Measurements from ENCODE around the gene GP1BB.

DNA sequence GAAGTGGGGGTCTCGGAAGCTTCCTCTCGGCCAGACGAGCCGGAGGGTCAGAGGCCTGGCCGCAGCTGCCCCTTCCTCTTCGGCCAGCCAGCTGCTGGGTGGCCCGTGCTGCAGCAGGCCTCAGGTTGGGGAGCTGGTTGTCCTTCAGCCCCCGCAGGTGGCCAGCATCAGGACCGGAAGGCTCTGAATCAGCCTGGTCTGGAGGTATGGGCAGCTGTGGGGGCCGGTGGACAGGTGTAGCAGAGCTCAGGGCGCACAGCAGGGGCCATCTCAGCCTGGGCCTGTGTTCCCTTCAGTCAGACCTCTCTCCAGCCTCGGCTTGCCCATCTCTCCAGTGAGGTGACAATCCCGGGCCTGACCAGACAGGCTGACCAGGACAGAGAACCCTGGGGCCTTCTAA, 23.4 kb downstream of the GP1BB start:
- no peak for TF ChIP-seq ZNF660 (CRISPR knock-in tag; IDR thresholded peaks at IDR 0.05; ENCODE audit: borderline replicate concordance, low read depth)
- no peak for TF ChIP-seq XRCC5 (optimal IDR thresholded peaks at IDR 0.05; ENCODE audit: low read length)
- TF ChIP-seq, protein P1, sequence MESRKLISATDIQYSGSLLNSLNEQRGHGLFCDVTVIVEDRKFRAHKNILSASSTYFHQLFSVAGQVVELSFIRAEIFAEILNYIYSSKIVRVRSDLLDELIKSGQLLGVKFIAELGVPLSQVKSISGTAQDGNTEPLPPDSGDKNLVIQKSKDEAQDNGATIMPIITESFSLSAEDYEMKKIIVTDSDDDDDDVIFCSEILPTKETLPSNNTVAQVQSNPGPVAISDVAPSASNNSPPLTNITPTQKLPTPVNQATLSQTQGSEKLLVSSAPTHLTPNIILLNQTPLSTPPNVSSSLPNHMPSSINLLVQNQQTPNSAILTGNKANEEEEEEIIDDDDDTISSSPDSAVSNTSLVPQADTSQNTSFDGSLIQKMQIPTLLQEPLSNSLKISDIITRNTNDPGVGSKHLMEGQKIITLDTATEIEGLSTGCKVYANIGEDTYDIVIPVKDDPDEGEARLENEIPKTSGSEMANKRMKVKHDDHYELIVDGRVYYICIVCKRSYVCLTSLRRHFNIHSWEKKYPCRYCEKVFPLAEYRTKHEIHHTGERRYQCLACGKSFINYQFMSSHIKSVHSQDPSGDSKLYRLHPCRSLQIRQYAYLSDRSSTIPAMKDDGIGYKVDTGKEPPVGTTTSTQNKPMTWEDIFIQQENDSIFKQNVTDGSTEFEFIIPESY (CRISPR knock-in tag; IDR thresholded peaks at IDR 0.05), result no peak
- TF ChIP-seq TOE1 (CRISPR knock-in tag; IDR thresholded peaks at IDR 0.05), result no peak
- TF ChIP-seq EP300 (IDR thresholded peaks at IDR 0.05; ENCODE audit: low read depth in 2 of 2, low read length in 2 of 2), result no peak
- TF ChIP-seq EP300 (CRISPR knock-in tag; IDR thresholded peaks at IDR 0.05; ENCODE audit: borderline replicate concordance), result no peak
- TF ChIP-seq, protein P2, sequence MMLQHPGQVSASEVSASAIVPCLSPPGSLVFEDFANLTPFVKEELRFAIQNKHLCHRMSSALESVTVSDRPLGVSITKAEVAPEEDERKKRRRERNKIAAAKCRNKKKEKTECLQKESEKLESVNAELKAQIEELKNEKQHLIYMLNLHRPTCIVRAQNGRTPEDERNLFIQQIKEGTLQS (CRISPR knock-in tag; IDR thresholded peaks at IDR 0.05), result no peak
- TF ChIP-seq, protein P3, sequence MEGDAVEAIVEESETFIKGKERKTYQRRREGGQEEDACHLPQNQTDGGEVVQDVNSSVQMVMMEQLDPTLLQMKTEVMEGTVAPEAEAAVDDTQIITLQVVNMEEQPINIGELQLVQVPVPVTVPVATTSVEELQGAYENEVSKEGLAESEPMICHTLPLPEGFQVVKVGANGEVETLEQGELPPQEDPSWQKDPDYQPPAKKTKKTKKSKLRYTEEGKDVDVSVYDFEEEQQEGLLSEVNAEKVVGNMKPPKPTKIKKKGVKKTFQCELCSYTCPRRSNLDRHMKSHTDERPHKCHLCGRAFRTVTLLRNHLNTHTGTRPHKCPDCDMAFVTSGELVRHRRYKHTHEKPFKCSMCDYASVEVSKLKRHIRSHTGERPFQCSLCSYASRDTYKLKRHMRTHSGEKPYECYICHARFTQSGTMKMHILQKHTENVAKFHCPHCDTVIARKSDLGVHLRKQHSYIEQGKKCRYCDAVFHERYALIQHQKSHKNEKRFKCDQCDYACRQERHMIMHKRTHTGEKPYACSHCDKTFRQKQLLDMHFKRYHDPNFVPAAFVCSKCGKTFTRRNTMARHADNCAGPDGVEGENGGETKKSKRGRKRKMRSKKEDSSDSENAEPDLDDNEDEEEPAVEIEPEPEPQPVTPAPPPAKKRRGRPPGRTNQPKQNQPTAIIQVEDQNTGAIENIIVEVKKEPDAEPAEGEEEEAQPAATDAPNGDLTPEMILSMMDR (CRISPR knock-in tag; IDR thresholded peaks at IDR 0.05), result no peak
- no peak for TF ChIP-seq ZNF264 (CRISPR knock-in tag; IDR thresholded peaks at IDR 0.05)
- TF ChIP-seq, protein P4, sequence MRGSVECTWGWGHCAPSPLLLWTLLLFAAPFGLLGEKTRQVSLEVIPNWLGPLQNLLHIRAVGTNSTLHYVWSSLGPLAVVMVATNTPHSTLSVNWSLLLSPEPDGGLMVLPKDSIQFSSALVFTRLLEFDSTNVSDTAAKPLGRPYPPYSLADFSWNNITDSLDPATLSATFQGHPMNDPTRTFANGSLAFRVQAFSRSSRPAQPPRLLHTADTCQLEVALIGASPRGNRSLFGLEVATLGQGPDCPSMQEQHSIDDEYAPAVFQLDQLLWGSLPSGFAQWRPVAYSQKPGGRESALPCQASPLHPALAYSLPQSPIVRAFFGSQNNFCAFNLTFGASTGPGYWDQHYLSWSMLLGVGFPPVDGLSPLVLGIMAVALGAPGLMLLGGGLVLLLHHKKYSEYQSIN (CRISPR knock-in tag; IDR thresholded peaks at IDR 0.05; ENCODE audit: borderline replicate concordance), result no peak
- TF ChIP-seq MTA3 (CRISPR knock-in tag; IDR thresholded peaks at IDR 0.05), result no peak
- no peak for TF ChIP-seq MYNN (CRISPR knock-in tag; IDR thresholded peaks at IDR 0.05; ENCODE audit: low read depth)
- TF ChIP-seq, protein P5, sequence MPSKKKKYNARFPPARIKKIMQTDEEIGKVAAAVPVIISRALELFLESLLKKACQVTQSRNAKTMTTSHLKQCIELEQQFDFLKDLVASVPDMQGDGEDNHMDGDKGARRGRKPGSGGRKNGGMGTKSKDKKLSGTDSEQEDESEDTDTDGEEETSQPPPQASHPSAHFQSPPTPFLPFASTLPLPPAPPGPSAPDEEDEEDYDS (CRISPR knock-in tag; IDR thresholded peaks at IDR 0.05), result no peak
- TF ChIP-seq ZSCAN29 (CRISPR knock-in tag; conservative IDR thresholded peaks at IDR 0.05), result no peak

All from HepG2 (cell line).